ENCODE measurements around the gene CCDC38.

CCDC38 gene

DNA sequence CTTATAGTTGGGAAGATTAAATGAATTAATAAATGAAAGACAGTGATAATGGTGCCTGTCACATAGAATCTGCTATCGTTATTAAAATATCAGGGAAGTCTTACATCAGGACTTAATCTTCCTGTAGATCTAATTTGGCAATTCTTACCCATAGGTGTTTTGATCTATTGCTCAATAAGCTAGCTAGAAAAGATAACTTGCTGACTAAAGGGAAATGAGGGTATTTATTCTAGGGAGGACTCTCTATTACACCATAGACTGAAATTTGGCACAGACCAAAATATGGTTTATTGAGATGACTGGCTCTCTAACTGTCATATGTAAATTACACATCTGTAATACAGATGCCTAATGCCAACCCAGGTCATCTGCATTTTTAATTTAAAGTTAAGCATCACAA, 42.3 kb upstream of the CCDC38 start:
- in situ Hi-C loops (cut with HindIII; ENCODE audit: low sequenced_read_pairs) = no loop called here
- DNase-seq (ENCODE audit: low read depth, low spot score) = no peak
- TF ChIP-seq, protein P1, sequence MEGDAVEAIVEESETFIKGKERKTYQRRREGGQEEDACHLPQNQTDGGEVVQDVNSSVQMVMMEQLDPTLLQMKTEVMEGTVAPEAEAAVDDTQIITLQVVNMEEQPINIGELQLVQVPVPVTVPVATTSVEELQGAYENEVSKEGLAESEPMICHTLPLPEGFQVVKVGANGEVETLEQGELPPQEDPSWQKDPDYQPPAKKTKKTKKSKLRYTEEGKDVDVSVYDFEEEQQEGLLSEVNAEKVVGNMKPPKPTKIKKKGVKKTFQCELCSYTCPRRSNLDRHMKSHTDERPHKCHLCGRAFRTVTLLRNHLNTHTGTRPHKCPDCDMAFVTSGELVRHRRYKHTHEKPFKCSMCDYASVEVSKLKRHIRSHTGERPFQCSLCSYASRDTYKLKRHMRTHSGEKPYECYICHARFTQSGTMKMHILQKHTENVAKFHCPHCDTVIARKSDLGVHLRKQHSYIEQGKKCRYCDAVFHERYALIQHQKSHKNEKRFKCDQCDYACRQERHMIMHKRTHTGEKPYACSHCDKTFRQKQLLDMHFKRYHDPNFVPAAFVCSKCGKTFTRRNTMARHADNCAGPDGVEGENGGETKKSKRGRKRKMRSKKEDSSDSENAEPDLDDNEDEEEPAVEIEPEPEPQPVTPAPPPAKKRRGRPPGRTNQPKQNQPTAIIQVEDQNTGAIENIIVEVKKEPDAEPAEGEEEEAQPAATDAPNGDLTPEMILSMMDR (IDR thresholded peaks at IDR 0.05; ENCODE audit: low read depth, low read length) = no peak
- H3K4me3 ChIP-seq (ENCODE audit: low read depth, low read length) = no peak overlapping the region

DNA sequence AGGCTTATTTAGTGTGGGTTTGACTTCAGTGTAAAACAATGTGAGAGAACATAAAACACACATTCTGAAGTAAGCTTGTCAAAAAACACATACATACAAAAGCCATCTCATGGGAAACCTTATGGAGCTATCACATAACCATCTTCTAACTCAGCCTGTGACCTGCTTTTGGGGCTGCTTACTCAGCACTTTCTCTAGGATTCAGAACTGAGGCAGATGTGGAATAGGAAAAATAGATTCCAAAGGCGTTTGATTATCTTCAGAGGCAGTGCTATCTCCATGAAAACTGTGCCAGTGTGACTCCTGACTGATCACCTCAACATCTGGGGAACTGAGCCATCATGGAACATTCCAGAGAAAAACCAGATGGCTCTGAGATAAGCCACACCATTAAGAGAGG, 40.2 kb upstream of the CCDC38 start:
- no peak for DNase-seq (ENCODE audit: low read depth, low spot score)
- TF ChIP-seq, protein P1 (IDR thresholded peaks at IDR 0.05; ENCODE audit: low read depth, low read length) = no peak
- no peak overlapping the region for H3K4me3 ChIP-seq (ENCODE audit: low read depth, low read length)
- in situ Hi-C loops (cut with HindIII; ENCODE audit: low sequenced_read_pairs) = no loop called here

DNA sequence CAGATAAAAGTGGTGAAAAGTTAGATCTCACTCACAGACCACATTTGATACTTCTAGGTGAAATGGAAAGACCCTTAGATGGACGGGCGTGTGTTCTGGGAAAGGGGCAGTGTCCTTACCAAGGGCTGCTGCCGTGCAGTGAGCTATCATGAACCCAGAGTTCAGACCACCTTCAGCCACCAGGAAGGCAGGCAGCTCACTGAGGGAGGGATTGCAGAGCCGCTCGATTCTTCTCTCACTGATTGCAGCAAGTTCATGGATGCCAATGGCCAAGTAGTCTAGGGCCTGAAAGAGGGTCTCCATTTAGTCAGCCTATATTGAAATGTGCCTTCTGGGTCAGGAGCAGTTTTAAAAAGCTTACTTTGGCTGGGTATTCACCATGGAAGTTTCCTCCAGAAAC, 38.0 kb upstream of the CCDC38 start:
- in situ Hi-C loops (cut with HindIII; ENCODE audit: low sequenced_read_pairs) = no loop called here

DNA sequence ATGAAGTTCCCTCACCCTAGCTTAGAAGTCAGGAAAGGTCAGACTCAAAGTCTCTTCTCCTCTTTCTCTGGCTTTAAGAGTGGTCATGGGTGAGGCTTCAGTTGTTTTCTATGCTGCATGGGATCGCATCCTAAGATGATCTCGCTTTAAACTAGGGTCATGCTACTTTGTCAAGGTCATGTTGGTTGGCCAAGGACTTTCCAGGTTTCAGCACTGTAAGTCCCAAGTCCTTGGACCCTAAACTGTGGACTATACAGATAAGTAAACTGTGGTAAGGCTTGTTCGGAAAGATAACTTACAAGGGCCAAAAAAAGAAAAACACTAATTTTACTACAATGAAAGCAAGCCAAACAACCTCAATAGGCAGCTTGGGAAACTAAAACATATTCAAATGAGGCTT, 36.4 kb upstream of the CCDC38 start:
- TF ChIP-seq, protein P1 (IDR thresholded peaks at IDR 0.05; ENCODE audit: low read depth, low read length) = no peak
- in situ Hi-C loops (cut with HindIII; ENCODE audit: low sequenced_read_pairs) = no loop called here
- no peak overlapping the region for H3K4me3 ChIP-seq (ENCODE audit: low read depth, low read length)
- no peak for DNase-seq (ENCODE audit: low read depth, low spot score)

More for the DNA sequence above, 38.0 kb upstream of the CCDC38 start:
- H3K4me3 ChIP-seq (ENCODE audit: low read depth, low read length) = no peak overlapping the region
- DNase-seq (ENCODE audit: low read depth, low spot score) = no peak
- TF ChIP-seq, protein P1 (IDR thresholded peaks at IDR 0.05; ENCODE audit: low read depth, low read length) = no peak

DNA sequence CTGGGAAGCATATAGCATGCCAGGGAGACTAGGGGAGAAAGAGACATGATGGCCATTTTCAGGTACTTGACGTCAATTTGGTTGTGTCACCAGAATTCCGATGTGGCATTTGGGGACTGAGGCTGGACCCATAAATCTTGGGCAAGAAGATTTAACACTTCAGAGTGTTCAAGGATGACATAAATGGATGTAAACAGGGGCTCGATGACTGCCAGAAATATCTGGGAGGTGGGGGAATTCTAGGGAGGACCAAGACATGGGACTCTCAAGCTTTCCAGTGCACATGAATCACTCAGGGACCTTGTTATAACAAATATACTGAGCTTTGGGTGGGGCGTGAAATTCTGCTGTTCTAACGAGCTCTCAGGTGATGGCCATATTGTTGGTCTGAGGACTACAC, 35.9 kb upstream of the CCDC38 start:
- DNase-seq (ENCODE audit: low read depth, low spot score) = no peak
- in situ Hi-C loops (cut with HindIII; ENCODE audit: low sequenced_read_pairs) = no loop called here
- H3K4me3 ChIP-seq (ENCODE audit: low read depth, low read length) = no peak overlapping the region
- TF ChIP-seq, protein P1 (IDR thresholded peaks at IDR 0.05; ENCODE audit: low read depth, low read length) = no peak

DNA sequence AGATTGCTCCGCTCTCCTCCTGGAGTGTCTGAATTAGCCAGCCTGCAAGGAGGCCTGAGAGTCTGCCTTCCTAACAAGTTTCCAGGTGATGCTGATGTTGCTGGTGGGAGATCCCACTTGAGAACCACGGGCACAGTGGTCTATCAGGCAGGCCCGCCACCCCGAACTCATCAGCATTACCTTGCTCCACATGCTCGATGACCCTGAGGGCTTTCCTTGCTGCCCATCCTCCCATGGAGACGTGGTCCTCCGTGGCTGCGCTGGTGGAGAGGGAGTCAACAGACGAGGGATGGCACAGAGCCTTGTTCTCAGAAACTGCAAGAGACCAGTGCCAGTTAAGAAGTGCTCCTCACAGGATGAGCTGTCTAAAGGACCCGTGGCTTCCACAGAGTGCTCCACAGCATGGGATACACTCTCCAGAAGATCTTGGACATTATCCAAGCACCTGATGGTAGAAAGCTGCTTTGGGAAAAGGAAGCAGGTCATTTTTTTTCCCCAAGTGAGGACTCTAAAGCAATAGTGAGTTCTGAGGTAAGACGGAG, 35.4 kb upstream of the CCDC38 start:
- TF ChIP-seq, protein P1 (IDR thresholded peaks at IDR 0.05; ENCODE audit: low read depth, low read length) = no peak
- no peak overlapping the region for H3K4me3 ChIP-seq (ENCODE audit: low read depth, low read length)
- DNase-seq (ENCODE audit: low read depth, low spot score) = no peak
- in situ Hi-C loops (cut with HindIII; ENCODE audit: low sequenced_read_pairs) = no loop called here

DNA sequence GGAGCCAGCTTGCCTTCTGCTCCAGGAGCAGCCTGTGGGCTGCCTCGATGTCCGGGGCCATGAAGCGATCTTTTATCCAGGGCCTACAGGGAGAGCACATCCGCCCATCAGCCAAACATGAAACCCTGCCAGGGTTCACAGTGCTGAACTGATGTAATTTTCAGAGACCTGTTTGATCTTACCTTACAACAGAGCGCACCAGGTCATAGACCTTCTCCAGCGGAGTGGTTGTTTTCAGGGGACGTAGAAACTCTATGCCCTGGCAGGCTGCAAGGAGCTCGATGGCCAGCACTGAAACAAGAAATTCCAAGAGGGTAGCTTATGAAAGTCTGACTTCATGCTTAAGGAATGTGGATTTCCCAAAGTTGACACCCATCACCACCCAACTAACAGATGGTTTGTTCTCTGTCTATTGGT, 34.0 kb upstream of the CCDC38 start:
- TF ChIP-seq, protein P1 (IDR thresholded peaks at IDR 0.05; ENCODE audit: low read depth, low read length) = no peak
- in situ Hi-C loops (cut with HindIII; ENCODE audit: low sequenced_read_pairs) = no loop called here
- peak; percentile 1 for DNase-seq (ENCODE audit: low read depth, low spot score)
- no peak overlapping the region for H3K4me3 ChIP-seq (ENCODE audit: low read depth, low read length)

All from astrocyte of the spinal cord (primary cell).